Endodermal cell (in vitro differentiated cells): ENCODE data around the gene ITLN1. TPM values are rescaled to one million over a fixed set of nuclear protein-coding genes. Genes with fewer than 3 reads are reported as not detected.

Experiments
- DNase-seq: peaks from one replicate; pipeline ENCODE4 v3.0.0-alpha.2; 2017
- H3K27ac ChIP-seq: 2 replicates; pipeline ENCODE4 v1.5.1; 2013; ENCODE audit warnings: mild to moderate bottlenecking, low read depth, low read length, moderate library complexity
- H3K27me3 ChIP-seq: 2 replicates; pipeline ENCODE4 v1.6.1; 2013; ENCODE audit warnings: mild to moderate bottlenecking, low read length, moderate library complexity; ENCODE audit not compliant: insufficient read depth, control insufficient read depth, poor library complexity, severe bottlenecking
- H3K36me3 ChIP-seq: 2 replicates; pipeline ENCODE4 v1.7.0; 2013; ENCODE audit warnings: mild to moderate bottlenecking, low read length, moderate library complexity; ENCODE audit not compliant: control insufficient read depth, insufficient read depth
- H3K4me1 ChIP-seq: one replicate; pipeline ENCODE4 v1.7.0; 2013; ENCODE audit warnings: low read length; ENCODE audit not compliant: control insufficient read depth, insufficient read depth
- H3K4me3 ChIP-seq: 2 replicates; pipeline ENCODE4 v1.5.1; 2013; ENCODE audit warnings: mild to moderate bottlenecking, low read length, moderate library complexity
- H3K9ac ChIP-seq: 2 replicates; pipeline ENCODE4 v1.6.1; 2013; ENCODE audit warnings: mild to moderate bottlenecking, low read length, moderate library complexity; ENCODE audit not compliant: poor library complexity, severe bottlenecking; ENCODE audit errors: extremely low read depth
- H3K9me3 ChIP-seq: 2 replicates; pipeline ENCODE4 v1.6.1; 2013; ENCODE audit warnings: mild to moderate bottlenecking, low read length, moderate library complexity; ENCODE audit not compliant: control insufficient read depth
- H3K27ac Mint-ChIP-seq: 2 replicates; pipeline ENCODE4 v1.8.0; 2020; ENCODE audit warnings: mixed read lengths
- H3K27me3 Mint-ChIP-seq: 2 replicates; pipeline ENCODE4 v1.8.0; 2021; ENCODE audit warnings: mild to moderate bottlenecking, mixed read lengths; ENCODE audit not compliant: insufficient read depth
- H3K36me3 Mint-ChIP-seq: 2 replicates; pipeline ENCODE4 v1.8.0; 2020; ENCODE audit warnings: low read depth, mixed read lengths
- H3K4me1 Mint-ChIP-seq: 2 replicates; pipeline ENCODE4 v1.8.0; 2020; ENCODE audit warnings: mixed read lengths
- H3K4me3 Mint-ChIP-seq: 2 replicates; pipeline ENCODE4 v1.8.0; 2020; ENCODE audit warnings: mild to moderate bottlenecking, moderate library complexity, mixed read lengths
- H3K9me3 Mint-ChIP-seq: 2 replicates; pipeline ENCODE4 v1.8.0; 2020; ENCODE audit warnings: mild to moderate bottlenecking, mixed read lengths
- CTCF ChIP-seq: fragments of 200-600 bp; sonication (generic); conservative IDR thresholded peaks from 2 replicates; pipeline ENCODE4 v1.5.0; 2021; ENCODE audit warnings: antibody characterized with exemption, mild to moderate bottlenecking
- WGBS, 2 experiments: methylation state at CpG; one replicate each; pipeline versions ENCODE4 v1.1.5 to v1.1.7; 2013; ENCODE audit warnings: missing lambda C conversion rate in 2 of 2, mixed read lengths in 1 of 2; ENCODE audit not compliant: insufficient coverage in 1 of 2, insufficient read length in 1 of 2; 5-methylcytosine and 5-hydroxymethylcytosine counted together
- total RNA-seq, 2 donors: library from RNA; stranded (reverse); fragmentation: NEBNext Ultra II Directional in 1 of 2; extraction: Animal tissue kit (Norgen Biotek cat#: 25700) in 1 of 2; gene quantifications; 2 replicates in 1 of 2; 3 replicates in 1 of 2; pipeline ENCODE4 v1.2.1, GENCODE V29; 2021

Gene ITLN1
- total RNA-seq, 2 donors from 2014 or later: 0.22 to 0.51 TPM

DNA sequence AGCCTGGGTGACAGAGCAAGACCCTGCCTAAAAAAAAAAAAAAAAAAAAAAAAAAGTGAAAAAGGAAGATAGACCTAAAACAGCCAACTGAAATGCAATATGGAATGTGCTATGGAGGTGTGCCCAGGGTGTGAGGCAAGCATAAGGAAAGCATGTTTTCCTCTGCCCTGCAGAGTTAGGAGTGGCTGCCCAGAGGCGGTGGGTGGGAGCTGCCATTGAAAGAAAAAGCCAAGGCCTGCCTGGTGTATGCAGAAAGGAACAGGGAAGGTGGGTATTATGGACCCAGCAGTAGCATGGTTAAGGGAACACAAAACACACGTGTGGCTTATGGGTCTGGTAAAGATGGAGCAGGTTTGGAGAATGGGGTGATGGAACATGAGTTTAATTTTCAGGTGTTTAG is 31.2 kb downstream of the ITLN1 start:
- no peak for DNase-seq
- no peak overlapping the region for H3K4me3 Mint-ChIP-seq
- no peak overlapping the region for H3K27ac ChIP-seq
- no peaks in the 10 kb centered on the region for H3K36me3 Mint-ChIP-seq
- H3K27ac Mint-ChIP-seq: no peak overlapping the region
- H3K9me3 ChIP-seq: no peaks in the 10 kb centered on the region
- TF ChIP-seq CTCF: no peak
- no peak overlapping the region for H3K4me3 ChIP-seq
- H3K27me3 Mint-ChIP-seq: peaks cover 2% of the 10 kb centered on the region
- no peaks in the 10 kb centered on the region for H3K9me3 Mint-ChIP-seq
- WGBS, 2 experiments: 93 to 100% methylated on average over 2 of the region's 2 CpGs
- no peaks in the 10 kb centered on the region for H3K36me3 ChIP-seq
- no peaks in the 10 kb centered on the region for H3K27me3 ChIP-seq
- H3K4me1 ChIP-seq: no peaks in the 10 kb centered on the region
- no peaks in the 10 kb centered on the region for H3K4me1 Mint-ChIP-seq
- no peak overlapping the region for H3K9ac ChIP-seq

DNA sequence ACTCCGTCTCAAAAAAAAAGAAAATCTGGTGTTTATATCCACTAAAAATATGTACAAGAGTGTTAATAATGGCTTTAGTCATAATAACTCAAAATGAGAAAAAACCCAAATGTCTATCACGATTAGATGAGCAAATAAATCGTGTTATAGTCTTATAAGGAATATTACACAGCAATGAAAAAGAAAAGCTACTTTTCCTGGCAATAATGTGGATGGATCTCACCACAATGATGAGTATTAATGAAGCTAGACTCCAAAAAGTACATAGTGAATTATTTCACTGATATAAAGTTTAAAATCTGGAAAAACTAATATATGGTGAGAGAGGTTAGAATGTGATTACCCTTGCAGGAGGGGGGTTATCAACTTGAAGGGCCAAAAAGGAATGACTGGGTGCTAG is 32.0 kb downstream of the ITLN1 start:
- no peaks in the 10 kb centered on the region for H3K4me1 Mint-ChIP-seq
- Histone ChIP-seq H3K4me3 (no peak overlapping the region), H3K4me1 (no peaks in the 10 kb centered on the region), H3K27me3 (no peaks in the 10 kb centered on the region), H3K9me3 (no peaks in the 10 kb centered on the region), H3K36me3 (no peaks in the 10 kb centered on the region), H3K27ac (no peak overlapping the region), H3K9ac (no peak overlapping the region)
- peaks cover 2% of the 10 kb centered on the region for H3K27me3 Mint-ChIP-seq
- 92 to 94% methylated on average over 2 to 3 of the region's 3 CpGs for WGBS, 2 experiments
- no peak for TF ChIP-seq CTCF
- H3K4me3 Mint-ChIP-seq: no peak overlapping the region
- H3K27ac Mint-ChIP-seq: no peak overlapping the region
- DNase-seq: no peak
- H3K9me3 Mint-ChIP-seq: no peaks in the 10 kb centered on the region
- H3K36me3 Mint-ChIP-seq: no peaks in the 10 kb centered on the region

GRCh38 chr1:160850993-160851392 is 34.0 kb downstream of the ITLN1 start:
- no peak for DNase-seq
- WGBS, 2 experiments: 95 to 96% methylated on average over 4 to 8 of the region's 8 CpGs
- no peak overlapping the region for H3K27ac Mint-ChIP-seq
- H3K4me3 Mint-ChIP-seq: no peak overlapping the region
- H3K4me1 ChIP-seq: no peaks in the 10 kb centered on the region
- peaks cover 2% of the 10 kb centered on the region for H3K9me3 ChIP-seq
- no peaks in the 10 kb centered on the region for H3K36me3 ChIP-seq
- no peaks in the 10 kb centered on the region for H3K9me3 Mint-ChIP-seq
- no peak overlapping the region for H3K27ac ChIP-seq
- H3K4me3 ChIP-seq: no peak overlapping the region
- H3K36me3 Mint-ChIP-seq: no peaks in the 10 kb centered on the region
- no peak for TF ChIP-seq CTCF
- H3K27me3 ChIP-seq: no peaks in the 10 kb centered on the region
- H3K27me3 Mint-ChIP-seq: peaks cover 2% of the 10 kb centered on the region
- no peaks in the 10 kb centered on the region for H3K4me1 Mint-ChIP-seq
- no peak overlapping the region for H3K9ac ChIP-seq
